Tongue (tissue), 2 donors: ENCODE measurements around the gene CDK4. TPM values are rescaled to one million over a fixed set of nuclear protein-coding genes. Genes with fewer than 3 reads are reported as not detected.
"Not testable (repeated sequence)": the region's sequence is repeated elsewhere in the genome, so short reads cannot be mapped to it uniquely, and the experiment has no call there.

Source experiments
- DNase-seq: peaks from one replicate; pipeline ENCODE4 v3.0.0-alpha.2; 2015
- total RNA-seq: library from RNA; depleted of rRNA; stranded (reverse); fragments of >200 nt; gene quantifications from one replicate; pipeline ENCODE4 v1.2.3, GENCODE V29; 2014

CDK4 gene
- 140 TPM for total RNA-seq

DNA sequence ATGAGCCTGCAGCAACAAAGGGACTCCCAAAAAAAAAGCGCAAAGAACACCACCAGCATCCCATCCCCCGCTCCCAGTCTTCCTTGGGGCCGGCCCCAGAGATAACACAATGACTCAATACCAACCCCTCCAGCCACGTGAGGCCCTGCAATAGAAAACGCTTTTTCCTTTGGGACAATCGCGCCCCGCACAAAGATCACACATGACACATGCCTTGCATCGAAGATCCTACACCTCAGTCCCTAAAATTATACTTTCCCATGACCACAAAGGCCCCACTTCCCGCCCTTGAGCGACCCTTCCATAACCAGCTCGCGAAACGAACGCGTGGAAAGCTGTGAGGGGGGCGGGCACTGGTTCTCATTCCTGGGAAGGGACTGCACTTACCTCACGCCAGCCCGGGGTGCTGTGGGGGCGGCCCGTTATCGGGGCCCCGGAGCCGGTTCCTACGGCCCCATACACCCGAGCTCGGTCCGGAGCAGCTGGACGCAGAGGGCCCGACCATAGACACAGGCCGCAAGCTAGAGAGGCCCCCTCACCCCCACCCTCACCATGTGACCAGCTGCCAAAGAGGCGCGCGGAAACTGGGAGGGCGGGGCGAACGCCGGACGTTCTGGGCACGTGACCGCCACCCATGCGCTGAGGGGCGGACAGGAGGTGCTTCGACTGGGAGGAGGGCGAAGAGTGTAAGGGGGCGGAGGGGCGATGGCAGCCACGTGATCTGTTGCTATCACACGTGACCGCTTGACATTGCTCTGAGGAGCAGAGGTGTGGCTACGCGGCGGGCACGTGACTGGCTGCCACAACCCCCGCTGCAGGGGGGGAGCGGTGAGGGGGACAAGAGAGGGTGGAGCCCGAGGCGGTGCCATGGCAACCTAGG lies at the start of gene CDK4:
TSS of gene CDK4 (minus strand) at position 523 of the 880 bp plus-strand sequence. CDS start 593 bp downstream, outside the sequence.
- peak; percentile 99 for DNase-seq

DNA sequence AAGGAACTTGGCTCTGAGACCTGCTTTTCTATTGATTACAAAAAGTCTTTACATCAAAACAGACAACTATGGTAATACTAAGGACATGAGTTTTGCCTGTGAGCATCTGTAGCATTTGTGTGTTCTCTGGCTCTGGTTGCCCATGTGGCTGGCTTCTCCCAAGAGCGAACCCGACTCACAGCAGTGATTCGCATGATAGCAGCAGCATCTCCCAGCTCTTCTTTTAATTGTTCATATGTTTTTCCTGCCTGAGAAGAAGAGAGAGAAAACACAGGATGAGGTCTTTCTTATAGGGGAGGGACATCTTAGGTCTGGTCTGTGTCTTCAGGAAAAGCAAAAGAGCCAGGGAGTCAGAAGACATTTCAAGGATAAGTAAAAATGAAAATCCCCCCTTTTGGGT lies 48.9 kb upstream of the CDK4 start:
- no peak for DNase-seq

- DNase-seq: no peak
Measured at GRCh38 chr12:57797933-57798332, 45.8 kb upstream of the CDK4 start.

- no peak for DNase-seq
Measured at GRCh38 chr12:57796996-57797395, 44.9 kb upstream of the CDK4 start.

DNA sequence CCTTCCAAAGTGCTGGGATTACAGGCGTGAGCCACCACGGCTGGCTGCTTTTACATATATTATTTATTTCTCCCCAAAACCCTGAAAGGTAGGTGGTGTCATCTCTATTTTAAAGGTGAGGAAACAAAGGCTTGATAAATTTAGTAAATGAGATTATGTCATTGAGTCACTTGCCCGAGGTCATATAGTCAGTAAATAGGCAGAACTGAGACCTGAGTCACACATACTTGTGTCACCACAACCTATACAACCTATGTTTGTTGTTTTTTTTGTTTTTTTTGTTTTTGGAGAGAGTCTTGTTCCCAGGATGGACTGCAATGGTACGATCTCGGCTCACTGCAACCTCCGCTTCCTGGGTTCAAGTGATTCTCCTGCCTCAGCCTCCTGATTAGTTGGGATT lies 43.2 kb upstream of the CDK4 start:
- no peak for DNase-seq

- no peak for DNase-seq
Measured at GRCh38 chr12:57793920-57794319, 41.8 kb upstream of the CDK4 start.

DNA sequence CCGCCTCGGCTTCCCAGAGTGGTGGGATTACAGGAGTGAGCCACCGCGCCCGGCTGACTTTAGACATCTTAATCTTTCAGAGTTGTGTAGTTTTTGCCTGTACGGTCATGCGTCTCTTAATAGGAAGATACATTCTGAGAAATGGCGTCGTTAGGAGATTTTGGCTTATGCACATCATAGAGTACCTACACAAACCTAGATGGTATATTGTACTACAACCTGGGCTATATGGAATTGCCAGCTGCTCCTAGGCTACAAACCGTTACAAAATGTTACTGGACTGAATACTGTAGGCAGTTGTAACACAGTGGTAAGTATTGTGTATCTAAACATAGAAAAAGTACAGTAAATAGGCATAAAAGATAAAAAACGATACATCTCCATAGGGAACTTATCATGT lies 31.8 kb upstream of the CDK4 start:
- no peak for DNase-seq

DNA sequence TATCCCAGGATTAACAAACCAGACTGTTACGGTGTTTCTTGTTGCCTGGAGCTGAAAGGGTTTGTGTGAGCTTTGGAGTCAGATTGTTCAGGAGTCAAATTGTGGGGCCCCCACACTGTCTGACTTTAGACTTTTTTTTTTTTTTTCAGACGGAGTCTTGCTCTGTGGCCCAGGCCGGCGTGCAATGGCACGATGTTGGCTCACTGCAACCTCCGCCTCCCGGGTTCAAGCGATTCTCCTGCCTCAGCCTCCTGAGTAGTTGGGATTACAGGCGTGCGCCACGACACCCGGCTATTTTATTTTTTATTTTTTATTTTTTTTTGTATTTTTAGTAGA lies 31.3 kb upstream of the CDK4 start:
- DNase-seq: no peak

GRCh38 chr12:57782608-57783465 lies 30.7 kb upstream of the CDK4 start, which contains the start of gene TSFM:
Gene TSFM, plus strand, starts transcription at chr12:57782787. Its CDS starts 15 bp downstream, at chr12:57782802.
- DNase-seq: peak; percentile 98

GRCh38 chr12:57782243-57782607 lies 30.1 kb upstream of the CDK4 start:
- DNase-seq: no peak

DNA sequence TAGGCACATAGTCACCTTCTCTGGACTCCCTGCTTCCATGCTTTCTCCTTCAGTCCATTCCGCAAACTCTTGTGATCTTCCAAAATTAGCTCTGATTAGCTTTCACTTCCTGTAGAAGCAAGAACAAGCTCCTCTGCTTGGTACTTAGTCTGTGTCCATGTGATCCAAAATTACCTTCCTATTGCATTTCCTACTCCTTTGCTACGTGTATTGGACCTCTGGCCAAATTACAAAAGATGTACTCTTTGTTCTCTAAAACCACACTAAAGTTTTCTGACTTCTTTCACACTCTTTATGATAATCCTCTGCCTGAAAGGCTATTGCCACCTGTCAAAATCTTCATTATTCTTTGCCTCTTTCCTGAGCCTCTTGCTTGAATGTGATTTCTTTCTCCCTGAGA lies 29.7 kb upstream of the CDK4 start:
- no peak for DNase-seq

DNA sequence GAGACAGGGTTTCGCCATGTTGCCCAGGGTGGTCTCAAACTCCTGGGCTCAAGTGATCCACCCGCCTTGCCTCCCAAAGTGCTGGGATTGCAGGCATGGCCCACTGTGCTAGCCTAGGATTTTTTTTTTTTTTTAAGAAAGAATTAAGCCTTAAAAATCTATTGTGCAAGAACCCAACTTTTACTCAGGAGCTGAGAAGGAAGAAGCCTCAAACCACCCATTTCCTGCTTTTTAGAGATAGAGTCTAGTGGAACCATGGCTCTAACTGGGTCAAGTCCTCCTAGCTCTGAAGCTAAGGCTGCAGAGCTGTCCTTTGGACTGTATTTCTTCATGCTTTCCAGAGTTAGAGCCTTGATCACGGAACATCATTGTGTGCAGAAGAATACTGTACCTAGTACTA lies 29.1 kb upstream of the CDK4 start:
- DNase-seq: no peak

DNA sequence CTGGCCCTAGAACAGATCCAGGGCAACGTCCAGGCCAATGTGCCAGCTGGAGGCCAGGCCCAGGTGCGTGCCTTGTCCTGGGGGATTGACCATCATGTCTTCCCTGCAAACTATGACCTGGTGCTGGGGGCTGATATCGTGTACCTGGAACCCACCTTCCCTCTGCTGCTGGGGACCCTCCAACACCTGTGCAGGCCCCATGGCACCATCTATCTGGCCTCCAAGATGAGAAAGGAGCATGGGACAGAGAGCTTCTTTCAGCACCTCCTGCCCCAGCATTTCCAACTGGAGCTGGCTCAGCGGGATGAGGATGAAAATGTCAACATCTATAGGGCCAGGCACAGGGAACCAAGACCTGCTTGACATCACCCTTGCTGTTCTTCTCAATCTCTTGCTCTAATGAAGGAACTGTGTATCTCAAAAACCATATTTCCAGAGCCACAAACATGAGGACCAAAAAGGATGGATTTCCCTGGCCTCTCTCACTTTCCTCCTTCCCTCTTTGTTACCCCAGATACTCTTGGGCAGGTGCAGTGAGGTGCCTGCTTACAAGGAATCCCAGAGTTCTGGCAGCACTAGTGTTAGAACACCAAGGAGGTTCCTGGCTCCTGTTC lies 28.3 kb upstream of the CDK4 start:
- no peak for DNase-seq

GRCh38 chr12:57779736-57780135 lies 27.6 kb upstream of the CDK4 start:
- DNase-seq: no peak

DNA sequence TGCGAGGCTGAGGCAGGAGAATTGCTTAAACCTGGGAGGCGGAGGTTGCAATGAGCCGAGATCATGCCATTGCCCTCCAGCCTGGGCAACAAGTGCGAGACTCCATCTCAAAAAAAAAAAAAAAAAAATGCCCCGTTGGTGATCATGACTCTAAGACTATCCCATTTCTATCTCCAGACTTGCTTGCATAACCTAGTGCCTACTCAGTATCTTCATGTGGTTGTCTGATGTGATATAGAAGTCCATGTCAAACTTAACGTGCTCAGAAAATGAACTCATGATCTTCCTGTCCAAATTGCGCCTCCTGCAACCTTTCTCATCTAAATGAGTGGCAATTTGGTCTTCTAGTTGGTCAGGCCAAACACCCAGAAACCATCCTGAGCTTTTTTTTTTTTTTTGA lies 25.8 kb upstream of the CDK4 start:
- DNase-seq: no peak

- no peak for DNase-seq
Measured at GRCh38 chr12:57777367-57777766, 25.3 kb upstream of the CDK4 start.

DNA sequence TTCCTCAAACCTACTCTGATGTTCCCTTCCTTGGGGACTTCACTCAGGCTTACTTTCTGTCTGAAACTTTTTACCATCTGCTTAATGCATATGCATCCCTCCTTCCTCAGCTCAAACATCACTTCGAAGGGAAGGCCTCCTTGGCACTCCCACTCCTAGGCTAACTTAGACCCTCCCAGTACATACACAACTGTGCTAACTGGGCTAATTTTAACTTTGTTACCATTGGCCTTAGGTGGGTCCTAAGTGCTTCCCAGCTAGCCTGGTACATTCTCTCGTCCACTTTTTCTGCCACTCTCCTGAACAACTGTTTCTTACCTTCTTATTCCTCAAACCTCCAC lies 24.1 kb upstream of the CDK4 start:
- no peak for DNase-seq

GRCh38 chr12:57775563-57776246 lies 23.6 kb upstream of the CDK4 start:
- no peak for DNase-seq

DNA sequence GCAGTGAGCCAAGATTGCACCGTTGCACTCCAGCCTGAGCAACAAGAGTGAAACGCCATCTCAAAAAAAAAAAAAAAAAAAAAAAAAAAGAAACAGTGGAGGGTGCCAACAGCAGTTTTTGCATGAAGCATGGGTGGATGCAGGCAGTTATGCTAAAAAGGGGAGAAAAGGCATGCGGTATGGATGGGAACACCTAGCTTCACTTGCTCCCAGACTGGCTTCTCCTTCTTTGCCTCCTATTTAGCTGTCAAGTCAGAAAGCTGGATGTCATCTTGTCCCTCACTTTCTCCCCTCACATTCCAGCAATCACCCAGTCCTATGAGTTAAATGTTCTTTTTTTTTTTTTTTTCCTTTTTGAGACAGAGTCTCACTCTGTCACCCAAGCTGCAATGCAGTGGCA lies 22.9 kb upstream of the CDK4 start:
- no peak for DNase-seq

DNA sequence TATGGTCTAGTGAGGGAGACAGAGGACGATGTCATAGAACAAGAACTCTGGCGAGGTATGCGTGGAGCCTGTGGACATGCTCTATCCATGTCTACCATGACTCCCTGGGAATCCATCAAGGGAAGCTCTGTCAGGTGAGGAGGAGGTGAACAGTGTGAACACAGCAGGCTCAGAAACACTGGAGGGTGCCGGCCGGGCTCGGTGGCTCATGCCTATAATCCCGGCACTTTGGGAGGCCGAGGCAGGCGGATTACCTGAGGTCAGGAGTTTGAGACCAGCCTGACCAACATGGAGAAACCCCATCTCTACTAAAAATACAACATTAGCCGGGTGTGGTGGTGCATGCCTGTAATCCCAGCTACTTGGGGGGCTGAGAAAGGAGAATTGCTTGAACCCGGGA lies 22.5 kb upstream of the CDK4 start:
- not testable (repeated sequence) for DNase-seq

DNA sequence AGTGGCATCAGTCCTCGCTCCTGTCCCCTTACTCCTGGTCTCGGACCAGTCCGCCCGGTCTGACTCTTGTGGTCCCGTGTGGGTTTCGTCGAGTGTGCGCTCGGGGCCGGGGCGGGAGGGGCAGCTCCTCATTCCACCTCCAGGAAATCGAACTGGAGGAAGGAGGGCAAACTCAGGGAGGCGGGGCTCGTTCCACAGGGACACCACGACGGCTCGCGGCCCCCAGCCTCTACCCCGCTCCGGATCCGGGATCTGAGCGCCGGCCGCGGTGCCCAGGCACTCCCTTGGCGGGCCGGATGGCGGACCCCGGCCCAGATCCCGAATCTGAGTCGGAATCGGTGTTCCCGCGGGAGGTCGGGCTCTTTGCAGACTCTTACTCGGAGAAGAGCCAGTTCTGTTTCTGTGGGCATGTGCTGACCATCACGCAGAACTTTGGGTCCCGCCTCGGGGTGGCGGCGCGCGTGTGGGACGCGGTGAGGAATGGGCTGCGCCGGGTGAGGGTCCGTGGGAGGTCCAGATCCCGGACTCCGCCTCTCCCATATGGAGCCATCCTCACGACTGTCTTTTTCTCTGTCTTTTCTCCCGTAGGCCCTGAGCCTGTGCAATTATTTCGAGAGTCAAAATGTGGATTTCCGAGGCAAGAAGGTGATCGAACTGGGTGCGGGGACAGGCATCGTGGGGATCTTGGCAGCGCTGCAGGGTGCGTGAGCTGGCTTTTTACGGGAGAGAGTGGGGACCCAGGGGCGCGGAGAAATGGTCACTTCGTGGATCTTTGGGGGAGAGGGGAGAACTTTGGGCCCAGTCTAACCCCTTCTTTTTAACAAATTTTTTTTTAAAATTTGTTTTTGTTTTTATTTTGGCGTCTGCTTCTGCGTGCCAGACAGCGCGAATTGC lies 20.6 kb upstream of the CDK4 start, which contains the start of gene EEF1AKMT3:
TSS of gene EEF1AKMT3 (plus strand) at position 186 of the 894 bp plus-strand sequence. CDS start at position 297, 111 bp downstream.
- DNase-seq: peak; percentile 71
